GM19372 (cell line): Measurements from ENCODE around the gene TPCN2.
"Not testable (repeated sequence)": the region's sequence is repeated elsewhere in the genome, so short reads cannot be mapped to it uniquely, and the experiment has no call there.

ENCODE experiments used
- ATAC-seq: cut with Tn5 transposase; IDR thresholded peaks from one replicate; pipeline ENCODE4 v1.9.1; 2021; ENCODE audit warnings: mild to moderate bottlenecking, low read depth, moderate library complexity; ENCODE audit not compliant: unreplicated experiment

Gene TPCN2

DNA sequence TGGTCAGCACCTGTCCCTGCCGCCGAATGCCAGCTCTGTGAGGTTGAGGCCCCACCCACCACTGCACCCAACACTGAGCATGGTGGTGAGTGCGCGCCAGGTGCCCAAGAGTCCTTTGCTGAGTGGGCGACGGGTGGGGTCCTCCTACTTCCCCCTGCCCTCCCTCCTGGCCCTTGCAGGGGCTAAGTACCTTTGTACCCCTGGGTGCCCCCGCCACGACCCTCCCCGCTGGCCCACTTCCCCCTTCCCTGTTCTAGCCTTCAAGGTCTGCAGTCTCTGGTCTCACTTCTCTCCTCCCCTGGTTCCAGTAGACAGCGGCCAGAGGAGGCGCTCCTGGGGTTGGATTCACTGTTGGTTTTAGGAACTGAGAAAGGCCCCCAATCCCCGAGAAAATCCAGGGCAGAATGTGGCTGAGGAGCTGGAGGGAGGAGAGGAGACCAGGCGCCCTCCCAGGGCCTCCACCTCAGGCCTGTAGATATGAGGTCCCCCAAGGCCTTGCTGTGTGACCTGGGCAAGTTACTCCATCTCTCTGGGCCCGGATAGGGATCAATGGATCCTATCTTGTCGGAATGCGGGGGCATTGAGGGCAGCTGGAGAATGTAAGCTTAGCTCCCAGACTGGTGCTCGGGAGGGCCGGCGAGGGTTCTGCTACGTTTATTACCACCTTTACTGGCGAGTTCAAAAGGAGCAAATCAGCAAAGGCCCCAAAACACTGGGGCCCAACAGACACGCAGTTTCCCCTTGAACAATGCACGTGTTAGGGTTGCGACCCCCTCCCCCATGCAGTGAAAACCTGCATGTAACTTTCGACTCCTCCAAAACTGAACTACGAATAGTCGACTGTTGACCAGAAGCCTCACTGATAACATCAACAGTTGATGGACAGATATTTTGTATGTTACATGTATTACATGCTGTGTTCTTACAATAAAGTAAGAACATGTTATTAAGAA lies 75.1 kb downstream of the TPCN2 start:
- no peak for ATAC-seq

DNA sequence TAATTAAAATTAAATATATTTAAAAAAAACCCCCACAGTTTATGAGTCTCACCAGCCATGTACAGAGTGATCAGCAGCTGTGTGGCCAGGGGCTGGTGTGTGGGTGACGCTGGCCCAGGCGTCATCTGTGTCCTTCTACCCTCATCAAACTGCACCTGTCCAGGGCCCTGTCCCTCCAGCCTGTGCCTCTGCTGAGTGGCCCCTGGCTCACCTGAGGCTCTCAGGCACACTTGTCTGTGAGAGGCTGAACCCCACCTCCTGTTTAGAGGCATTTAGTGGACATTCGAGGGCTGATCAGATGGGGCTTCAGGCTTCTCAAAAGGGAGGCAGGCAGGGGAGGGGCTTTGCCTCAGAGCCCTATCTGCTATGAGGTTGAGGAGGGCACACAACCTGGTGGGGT lies 77.1 kb downstream of the TPCN2 start:
- no peak for ATAC-seq

DNA sequence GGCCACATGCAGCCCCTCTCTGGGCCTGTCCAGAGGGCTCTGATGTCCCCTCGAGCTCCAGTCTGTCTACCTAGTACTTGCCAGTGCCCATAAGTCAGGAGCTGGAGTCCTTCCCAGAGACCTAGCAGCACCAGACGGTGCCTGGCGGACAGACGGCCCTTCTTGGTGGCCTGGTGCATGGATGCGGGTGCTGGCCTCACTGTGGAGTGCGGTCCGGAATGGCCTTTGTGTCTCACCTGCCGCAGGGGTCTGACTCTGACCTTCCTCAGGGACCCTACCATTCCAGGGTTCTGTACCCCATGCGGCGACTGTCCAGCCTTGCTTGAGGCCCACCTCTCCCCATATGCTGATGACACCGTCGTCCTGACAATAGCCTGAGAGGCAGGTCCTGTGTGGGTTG lies 77.6 kb downstream of the TPCN2 start:
- ATAC-seq, result no peak

DNA sequence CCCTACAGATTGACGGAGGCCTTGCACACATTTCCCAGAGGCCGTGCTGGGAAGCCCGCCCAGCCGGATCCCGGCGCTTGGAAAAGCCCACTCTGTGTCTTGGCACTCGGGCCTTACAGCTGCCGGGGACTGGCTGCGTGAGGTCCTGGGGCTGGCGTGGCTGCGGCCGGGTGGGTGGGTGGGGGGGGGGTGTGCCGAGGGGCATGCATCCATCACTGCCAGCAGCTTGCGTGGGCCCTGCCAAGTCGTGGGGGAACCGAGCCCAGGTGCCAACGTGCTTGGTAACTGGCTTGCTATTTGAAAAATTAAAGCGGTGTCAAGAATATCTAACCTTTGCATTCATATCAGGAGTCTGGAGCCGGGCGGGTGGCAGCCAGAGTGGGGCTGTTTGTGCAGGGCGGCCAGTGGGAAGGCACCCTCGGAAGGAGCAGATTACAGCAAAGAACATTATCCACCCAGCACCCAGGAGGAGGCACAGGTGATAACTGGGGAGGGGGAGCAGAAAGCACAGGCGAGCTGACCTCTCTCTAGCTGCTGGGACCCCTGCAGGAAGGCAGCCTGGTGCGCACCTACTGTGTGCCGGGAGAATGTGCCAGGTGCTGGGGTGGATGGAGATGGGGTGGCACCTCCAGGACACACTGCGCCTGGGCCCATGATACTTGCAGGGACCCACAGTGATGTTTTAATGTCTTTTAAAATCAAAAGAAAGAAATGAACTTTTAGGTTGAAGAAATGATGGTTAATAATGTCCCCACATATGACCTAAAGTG lies 78.5 kb downstream of the TPCN2 start:
- no peak for ATAC-seq

- no peak for ATAC-seq
These were observed 79.2 kb downstream of the TPCN2 start for GRCh38 chr11:69127884-69128283.

DNA sequence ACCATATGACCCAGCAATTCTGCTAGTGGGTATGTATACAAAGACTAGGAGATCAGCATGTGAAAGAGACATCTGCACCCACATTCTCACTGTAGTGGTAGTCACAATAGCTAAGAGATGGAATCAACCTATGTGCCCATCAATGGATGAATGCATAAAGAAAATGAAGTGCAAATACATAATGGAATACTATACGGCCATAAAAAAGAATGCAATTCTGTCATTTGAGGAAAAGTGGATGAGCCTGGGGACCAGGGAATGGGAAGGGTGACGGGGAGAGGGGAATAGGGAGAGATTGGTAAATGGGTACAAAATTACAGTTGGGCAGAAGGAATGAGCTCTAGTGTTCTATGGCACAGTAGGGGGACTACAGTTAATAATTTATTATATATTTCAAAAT lies 80.3 kb downstream of the TPCN2 start:
- no peak for ATAC-seq

- ATAC-seq, result no peak
These were observed 80.9 kb downstream of the TPCN2 start for GRCh38 chr11:69129647-69130046.

- ATAC-seq, result no peak
These were observed 81.9 kb downstream of the TPCN2 start for GRCh38 chr11:69130654-69131053.

DNA sequence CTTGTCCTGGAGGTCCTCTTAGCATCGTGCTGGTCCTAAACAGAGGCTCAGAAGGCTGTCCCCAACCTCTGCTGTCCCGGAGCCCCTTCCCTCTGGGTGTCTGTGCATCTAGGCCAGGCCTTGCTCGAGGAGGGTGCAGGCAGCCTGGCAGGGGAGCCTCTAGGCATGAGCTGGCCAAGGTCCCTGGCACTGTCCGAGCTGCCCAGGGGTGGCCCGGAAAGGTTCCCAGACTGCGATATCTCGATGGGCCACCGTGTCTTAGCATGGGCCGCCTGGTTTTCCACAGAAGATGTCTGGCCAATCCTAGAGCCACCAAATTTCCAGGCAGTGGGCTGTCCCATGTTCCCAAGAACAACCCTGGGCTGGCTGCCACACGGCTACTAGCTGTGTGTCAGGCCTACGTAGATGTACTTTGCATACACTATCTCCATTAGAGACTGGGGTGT lies 82.4 kb downstream of the TPCN2 start:
- no peak for ATAC-seq

GRCh38 chr11:69131644-69132300 lies 83.0 kb downstream of the TPCN2 start:
- no peak for ATAC-seq

- no peak for ATAC-seq
These were observed 83.6 kb downstream of the TPCN2 start for GRCh38 chr11:69132301-69132670.

DNA sequence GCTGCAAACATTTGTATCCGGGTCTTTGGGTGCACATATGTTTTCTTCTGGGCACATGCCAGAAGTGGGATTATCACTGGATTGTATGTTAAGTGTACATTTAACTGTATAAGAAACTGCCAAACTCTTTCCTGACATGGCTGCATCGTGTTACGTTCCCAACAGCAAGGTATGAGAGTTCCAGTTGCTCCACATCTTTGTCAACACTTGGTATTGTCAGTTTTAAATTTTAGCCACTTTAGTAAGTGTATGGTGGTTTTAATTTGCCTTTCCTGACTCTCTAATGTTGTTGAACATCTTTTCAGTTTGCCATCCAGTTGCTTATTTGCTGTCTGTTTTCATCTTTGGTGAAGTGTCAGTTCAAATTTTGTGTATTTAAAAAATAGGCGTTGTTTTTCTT lies 84.5 kb downstream of the TPCN2 start:
- no peak for ATAC-seq

GRCh38 chr11:69134182-69134581 lies 85.5 kb downstream of the TPCN2 start:
- ATAC-seq, result not testable (repeated sequence)

GRCh38 chr11:69134957-69135356 lies 86.2 kb downstream of the TPCN2 start:
- ATAC-seq, result no peak

GRCh38 chr11:69135420-69136363 lies 87.0 kb downstream of the TPCN2 start:
- no peak for ATAC-seq

GRCh38 chr11:69136471-69136870 lies 87.7 kb downstream of the TPCN2 start:
- ATAC-seq, result no peak

- no peak for ATAC-seq
These were observed 88.6 kb downstream of the TPCN2 start for GRCh38 chr11:69137151-69137844.

DNA sequence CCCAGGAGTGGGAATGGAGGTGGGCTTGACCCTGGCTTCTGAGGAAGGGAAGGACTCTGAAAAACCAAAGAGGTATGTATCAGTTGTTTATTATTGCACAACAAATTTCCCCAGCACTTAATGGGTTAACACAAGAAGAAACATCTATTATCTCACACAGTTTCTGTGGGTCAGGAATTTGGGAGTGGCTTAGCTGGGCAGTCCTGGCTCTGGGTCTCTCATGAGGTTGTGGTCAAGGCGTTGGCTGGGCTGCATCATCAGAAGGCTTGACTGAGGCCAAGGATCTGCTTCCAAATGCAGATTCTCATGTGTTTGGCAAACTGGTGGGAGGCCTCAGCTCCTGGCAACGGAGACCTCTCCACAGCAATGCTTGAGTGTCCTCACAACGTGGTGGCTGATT lies 89.5 kb downstream of the TPCN2 start:
- ATAC-seq, result no peak

DNA sequence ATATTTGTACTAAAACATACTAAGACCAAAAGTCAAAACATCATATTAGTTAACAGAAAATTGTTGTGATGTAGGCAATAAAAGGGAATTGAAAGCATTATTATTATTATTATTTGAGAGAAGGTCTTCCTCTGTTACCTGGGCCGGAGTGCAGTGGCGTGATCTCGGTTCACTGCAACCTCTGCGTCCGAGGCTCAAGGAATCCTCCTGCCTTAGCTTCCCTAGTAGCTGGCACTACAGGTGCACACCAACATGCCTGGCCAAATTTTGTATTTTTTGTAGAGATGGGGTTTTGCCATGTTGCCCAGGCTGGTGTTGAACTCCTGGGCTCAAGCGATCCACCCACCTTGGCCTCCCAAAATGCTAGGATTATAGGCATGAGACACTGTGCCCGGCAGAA lies 91.4 kb downstream of the TPCN2 start:
- not testable (repeated sequence) for ATAC-seq
